Activated CD4-positive, alpha-beta memory T cell treated with anti-CD3 and anti-CD28 coated beads for 36 hours (primary cell): ENCODE data around the gene DTD2. TPM values are rescaled to one million over a fixed set of nuclear protein-coding genes. Genes with fewer than 3 reads are reported as not detected.
"Not testable (repeated sequence)": the region's sequence is repeated elsewhere in the genome, so short reads cannot be mapped to it uniquely, and the experiment has no call there.

ENCODE experiments used
- CTCF ChIA-PET: fragments of 350-600 bp; sonication (Branson Sonifier 250); formaldehyde crosslinking; loops from one replicate; lab custom pipeline; 2021; ENCODE audit warnings: antibody characterized with exemption, inconsistent platforms; lab: Charles Lee
- POLR2A ChIA-PET: fragments of 350-600 bp; sonication (Branson Sonifier 250); formaldehyde crosslinking; loops from one replicate; lab custom pipeline; 2021; ENCODE audit warnings: antibody characterized with exemption; lab: Charles Lee
- DNase-seq: peaks from one replicate; pipeline ENCODE4 v3.0.0-alpha.2; 2020
- H3K27ac Mint-ChIP-seq: one replicate; pipeline ENCODE4 v1.8.0; 2021; ENCODE audit warnings: mixed read lengths
- H3K27me3 Mint-ChIP-seq: one replicate; pipeline ENCODE4 v1.8.0; 2021; ENCODE audit warnings: mixed read lengths
- H3K36me3 Mint-ChIP-seq: one replicate; pipeline ENCODE4 v1.8.0; 2021; ENCODE audit warnings: mixed read lengths
- H3K4me1 Mint-ChIP-seq: one replicate; pipeline ENCODE4 v1.8.0; 2021; ENCODE audit warnings: low read depth, mixed read lengths
- H3K4me3 Mint-ChIP-seq: one replicate; pipeline ENCODE4 v1.8.0; 2021; ENCODE audit warnings: mild to moderate bottlenecking, mixed read lengths
- H3K9me3 Mint-ChIP-seq: one replicate; pipeline ENCODE4 v1.8.0; 2021; ENCODE audit warnings: mixed read lengths
- intact Hi-C: fragments of 100-400 bp; cut with micrococcal nuclease; formaldehyde crosslinking; loops from one replicate; pipeline ENCODE4 v1.15.1; 2023
- total RNA-seq, 2 experiments: library from RNA; stranded (reverse); gene quantifications; one replicate each; pipeline ENCODE4 v1.2.3, GENCODE V29; 2021

DTD2 gene
- total RNA-seq, 2 experiments from 2014 or later, result 19.1 to 20.2 TPM

DNA sequence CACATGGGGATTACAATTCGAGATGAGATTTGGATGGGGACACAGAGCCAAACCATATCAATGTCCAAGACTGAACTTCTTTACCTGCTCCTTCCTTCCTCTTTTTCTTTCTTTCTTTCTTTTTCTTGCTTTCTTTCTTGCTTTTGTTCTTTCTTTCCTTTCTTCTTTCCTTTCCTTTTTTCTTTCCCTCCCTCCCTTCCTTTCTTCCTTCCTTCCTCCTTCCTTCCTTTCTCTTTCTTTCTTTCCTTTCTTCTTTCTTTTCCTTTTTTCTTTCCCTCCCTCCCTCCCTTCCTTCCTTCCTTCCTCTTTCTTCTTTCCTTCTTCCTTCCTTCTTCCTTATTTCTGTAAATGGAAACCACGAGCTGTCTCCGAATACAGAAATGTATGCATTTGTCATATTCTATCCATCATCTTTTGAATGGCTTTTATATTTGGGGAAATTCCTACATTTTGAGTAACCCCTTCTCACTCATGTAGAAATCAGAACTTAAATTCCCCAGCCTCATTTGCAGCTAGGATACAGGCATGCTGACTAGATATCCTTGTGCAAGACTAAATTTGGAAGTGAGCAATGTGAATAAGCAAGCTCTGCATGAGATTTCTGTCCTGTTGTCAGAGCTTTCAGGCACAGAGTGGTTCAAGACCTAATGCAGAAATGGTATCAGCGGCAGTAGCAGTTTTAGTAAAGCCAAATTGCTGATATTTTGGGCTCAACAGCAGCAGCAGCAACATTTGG lies 19.0 kb upstream of the DTD2 start:
- Mint-ChIP-seq H3K27me3 (peaks cover 9% of the 10 kb centered on the region), H3K9me3 (no peaks in the 10 kb centered on the region), H3K36me3 (no peaks in the 10 kb centered on the region), H3K4me1 (no peaks in the 10 kb centered on the region), H3K27ac (no peak overlapping the region), H3K4me3 (no peak overlapping the region)
- POLR2A ChIA-PET, result no interaction called here
- no peak for DNase-seq
- intact Hi-C loops, result no loop called here
- CTCF ChIA-PET, result no interaction called here

DNA sequence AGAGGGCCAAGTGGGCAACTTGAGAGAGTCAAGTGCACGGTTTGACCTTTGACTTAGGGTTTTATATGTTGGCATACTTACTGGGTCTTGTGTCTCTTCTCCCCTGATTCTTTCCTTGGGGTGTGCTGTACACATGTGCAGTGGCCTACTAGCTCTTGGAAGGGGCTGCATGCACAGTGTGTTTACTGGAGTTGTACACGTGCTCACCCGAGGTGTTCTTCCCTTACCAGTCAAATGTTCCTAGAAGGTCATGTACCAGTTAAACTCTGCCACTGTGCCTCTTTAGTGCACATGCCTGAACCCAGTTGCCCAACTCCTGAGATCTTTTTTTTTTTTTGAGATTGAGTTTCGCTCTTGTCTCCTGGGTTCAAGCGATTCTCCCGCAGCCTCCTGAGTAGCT lies 9.2 kb upstream of the DTD2 start:
- H3K4me3 Mint-ChIP-seq, result no peak overlapping the region
- DNase-seq, result no peak
- no peaks in the 10 kb centered on the region for H3K9me3 Mint-ChIP-seq
- intact Hi-C loops, result no loop called here
- CTCF ChIA-PET, result no interaction called here
- no peaks in the 10 kb centered on the region for H3K36me3 Mint-ChIP-seq
- H3K27ac Mint-ChIP-seq, result no peak overlapping the region
- H3K27me3 Mint-ChIP-seq, result no peaks in the 10 kb centered on the region
- no peaks in the 10 kb centered on the region for H3K4me1 Mint-ChIP-seq
- POLR2A ChIA-PET, result no interaction called here

DNA sequence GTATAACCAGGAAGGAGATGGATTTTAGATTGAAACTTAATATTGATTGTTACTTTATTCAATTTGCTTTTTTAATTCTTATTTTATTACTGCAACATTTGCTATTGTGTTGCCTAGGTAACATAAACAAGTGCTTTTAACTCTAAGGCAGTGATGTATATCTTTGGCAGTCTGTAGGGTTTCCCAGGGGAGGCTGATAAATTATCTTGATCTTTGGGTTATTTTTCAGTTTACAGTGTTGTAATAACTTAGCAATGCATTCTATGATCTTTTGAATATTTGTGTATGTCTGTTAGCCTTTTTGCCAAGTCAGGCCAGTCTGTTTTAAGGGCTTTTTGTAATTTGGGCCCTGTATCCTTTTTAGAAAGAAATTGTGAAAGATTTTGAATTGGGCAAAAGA lies 7.8 kb upstream of the DTD2 start:
- DNase-seq, result no peak
- Mint-ChIP-seq H3K27ac (no peak overlapping the region), H3K4me3 (no peak overlapping the region), H3K36me3 (no peaks in the 10 kb centered on the region), H3K27me3 (no peaks in the 10 kb centered on the region), H3K9me3 (no peaks in the 10 kb centered on the region), H3K4me1 (no peaks in the 10 kb centered on the region)
- ChIA-PET CTCF (interaction anchor here (1.1 kb wide), 1 partner anchor 16 kb away, joined by 3 read pairs; no protein-coding TSS in a partner anchor), POLR2A (no interaction called here)
- intact Hi-C loops, result no loop called here

DNA sequence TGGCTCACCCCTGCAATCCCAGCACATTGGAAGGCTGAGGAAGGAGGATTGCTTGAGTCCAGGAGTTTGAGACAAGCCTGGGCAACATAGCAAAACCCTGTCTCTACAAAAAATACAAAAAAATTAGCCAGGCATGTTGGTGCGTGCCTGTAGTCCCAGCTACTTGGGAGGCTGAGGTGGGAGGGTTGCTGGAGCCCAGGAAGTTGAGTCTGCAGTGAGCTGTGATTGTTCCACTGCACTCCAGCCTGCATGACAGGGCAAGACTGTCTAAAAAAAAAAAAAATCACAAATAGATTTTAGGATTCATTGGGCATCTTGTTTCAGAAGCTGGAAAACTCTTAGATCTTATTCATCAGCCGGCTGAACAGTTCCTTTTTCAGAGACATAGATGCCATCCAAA lies 5.1 kb upstream of the DTD2 start:
- H3K27me3 Mint-ChIP-seq, POLR2A ChIA-PET, H3K27ac Mint-ChIP-seq, DNase-seq, H3K9me3 Mint-ChIP-seq, H3K4me3 Mint-ChIP-seq, intact Hi-C loops, H3K4me1 Mint-ChIP-seq, H3K36me3 Mint-ChIP-seq: not testable (repeated sequence)
- CTCF ChIA-PET, result interaction anchor here (1.3 to 2.3 kb wide), 2 partner anchors 13 to 47 kb away, joined by 4 to 6 read pairs; no protein-coding TSS in a partner anchor

DNA sequence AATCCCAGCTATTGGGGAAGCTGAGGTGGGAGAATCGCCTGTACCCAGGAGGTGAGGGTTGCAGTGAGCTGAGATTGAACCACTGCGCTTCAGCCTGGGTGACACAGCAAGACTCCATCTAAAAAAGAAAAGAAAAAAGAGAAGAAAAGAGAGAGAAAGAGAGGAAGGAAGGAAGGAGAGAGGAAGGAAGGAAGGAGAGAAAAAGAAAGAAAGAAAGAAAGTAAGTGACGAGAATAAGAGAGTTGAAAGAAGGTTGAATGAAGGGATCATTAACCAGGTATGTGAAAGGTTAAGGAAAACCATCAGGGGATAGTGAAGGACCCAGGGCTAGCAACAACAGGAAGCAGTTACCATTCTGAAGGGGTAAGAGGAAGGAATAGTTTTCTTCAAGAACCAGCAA lies 4.2 kb upstream of the DTD2 start:
- Mint-ChIP-seq H3K36me3 (no peaks in the 10 kb centered on the region), H3K9me3 (no peaks in the 10 kb centered on the region), H3K4me1 (peaks cover 13% of the 10 kb centered on the region), H3K27me3 (no peaks in the 10 kb centered on the region), H3K27ac (no peak overlapping the region), H3K4me3 (no peak overlapping the region)
- no peak for DNase-seq
- intact Hi-C loops, result no loop called here
- CTCF ChIA-PET, result interaction anchor here (2.3 kb wide), 1 partner anchor 12 kb away, joined by 6 read pairs; no protein-coding TSS in a partner anchor
- POLR2A ChIA-PET, result no interaction called here

DNA sequence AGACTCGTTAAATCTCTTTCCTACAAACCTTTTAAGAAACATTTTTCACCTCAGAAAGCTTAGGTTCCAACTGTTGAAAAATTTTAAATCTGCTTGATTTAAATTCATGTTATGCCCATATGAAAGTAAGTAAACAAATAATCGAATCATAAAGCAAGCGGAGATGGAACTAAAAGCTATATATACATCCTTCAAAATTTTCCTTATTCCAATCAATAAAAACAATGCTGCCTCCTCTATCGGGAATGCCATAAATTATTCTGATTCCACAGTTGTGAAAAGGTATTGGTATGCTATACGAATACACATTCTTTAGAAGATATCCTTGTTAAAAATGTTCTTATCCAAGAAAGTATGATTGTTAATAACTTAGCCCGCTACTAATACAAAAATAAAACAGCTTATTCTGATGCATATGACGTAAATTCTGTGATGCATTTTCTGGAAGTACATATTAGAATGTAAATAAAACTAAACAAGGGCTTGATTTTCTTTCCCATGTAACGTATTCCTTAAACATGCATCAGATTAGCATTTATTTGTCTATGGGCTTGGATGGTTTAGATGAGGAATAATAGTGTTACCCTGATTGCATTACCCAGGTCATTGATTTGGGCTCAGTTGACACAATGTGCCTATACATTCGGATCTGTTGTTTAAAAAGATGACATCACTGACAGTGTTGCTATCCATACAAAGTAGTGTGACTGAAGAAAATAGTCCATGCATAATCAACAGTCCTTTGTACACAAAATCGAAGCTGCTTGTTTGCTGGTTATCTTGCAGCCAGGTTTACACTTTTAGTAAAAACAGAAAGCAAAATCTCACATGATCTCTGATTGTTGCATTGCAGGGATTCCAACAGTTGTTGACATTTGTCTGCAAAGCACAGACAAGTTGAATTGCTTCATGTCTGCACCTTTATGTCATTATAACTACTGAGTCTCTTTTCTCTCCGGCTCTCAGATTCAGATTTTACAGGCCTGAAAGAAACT lies 656 bp upstream of the DTD2 start:
- Mint-ChIP-seq H3K27me3 (no peaks in the 10 kb centered on the region), H3K36me3 (no peaks in the 10 kb centered on the region), H3K9me3 (no peaks in the 10 kb centered on the region), H3K4me3 (peak overlapping the region; percentile 95), H3K27ac (peak overlapping the region; percentile 79), H3K4me1 (peaks cover 25% of the 10 kb centered on the region)
- intact Hi-C loops, result loop anchor here (1.0 to 10.0 kb wide), 8 partner anchors 38 to 745 kb away; partner anchors contain the start of genes ARHGAP5, HEATR5A, NUBPL and RNU6-8
- ChIA-PET CTCF (interaction anchor here (0.7 to 1.8 kb wide), 9 partner anchors 8 to 796 kb away, joined by 3 to 9 read pairs (median 5); partner anchors contain the start of genes HEATR5A and HECTD1), POLR2A (interaction anchor here (0.6 to 2.4 kb wide), 4 partner anchors 33 to 250 kb away, joined by 3 to 19 read pairs (median 4); partner anchors contain the start of genes HEATR5A and HECTD1)
- DNase-seq, result no peak

DNA sequence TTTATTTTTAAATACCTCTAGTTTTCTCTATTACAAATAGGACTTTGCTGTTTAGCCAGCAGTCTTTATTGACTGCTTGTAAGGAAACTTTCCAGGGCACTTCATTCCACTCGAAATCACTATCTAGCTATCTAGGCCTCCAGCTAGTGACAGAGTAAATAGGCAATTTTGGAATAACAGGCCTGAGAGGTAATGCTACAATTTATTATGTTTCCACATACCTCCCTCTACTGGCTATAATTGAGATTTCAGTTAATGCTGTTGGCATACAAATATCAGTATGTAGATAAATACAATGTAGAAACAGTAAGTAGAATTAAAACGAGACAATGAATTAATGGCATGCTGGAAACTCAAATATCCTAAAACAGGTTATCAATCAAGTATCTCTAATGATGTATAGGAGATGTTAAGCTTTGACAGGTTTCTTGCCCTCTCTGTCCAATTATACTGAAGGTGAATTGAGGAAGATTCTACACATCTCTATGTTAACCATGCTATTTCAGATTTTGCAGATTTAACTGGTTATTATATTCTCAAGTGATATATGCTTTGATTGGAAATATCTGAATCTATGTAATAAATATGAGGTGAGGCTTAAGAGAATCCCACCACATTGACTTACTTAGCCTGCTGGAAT lies 7.2 kb downstream of the DTD2 start:
- POLR2A ChIA-PET, result no interaction called here

DNA sequence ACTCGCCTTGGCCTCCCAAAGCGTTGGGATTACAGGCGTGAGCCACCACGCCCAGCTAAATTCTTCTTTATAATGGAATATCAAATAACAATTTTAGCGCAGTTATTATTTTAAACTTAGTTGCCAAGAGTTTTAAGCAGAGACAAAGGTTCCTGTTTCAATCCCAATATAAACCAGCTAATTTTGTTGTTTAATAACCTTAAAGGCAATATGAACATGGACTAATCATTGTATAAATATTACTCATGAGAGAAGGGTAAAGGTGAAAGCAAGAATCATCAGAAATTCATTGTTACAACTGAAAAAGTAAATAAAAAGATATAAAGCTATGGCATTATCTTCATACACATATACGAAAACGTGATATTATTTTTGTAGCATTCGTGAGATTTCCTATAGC lies 8.2 kb downstream of the DTD2 start:
- Mint-ChIP-seq H3K36me3 (peaks cover 14% of the 10 kb centered on the region), H3K4me3 (no peak overlapping the region), H3K9me3 (peaks cover 1% of the 10 kb centered on the region), H3K27me3 (no peaks in the 10 kb centered on the region), H3K4me1 (no peaks in the 10 kb centered on the region), H3K27ac (no peak overlapping the region)
- ChIA-PET CTCF (interaction anchor here (1.0 to 4.6 kb wide), 21 partner anchors 9 to 805 kb away, joined by 3 to 38 read pairs (median 4); partner anchors contain the start of gene HEATR5A), POLR2A (interaction anchor here (0.6 to 1.4 kb wide), 2 partner anchors 28 to 242 kb away, joined by 3 to 4 read pairs; partner anchors contain the start of gene HECTD1)
- intact Hi-C loops, result no loop called here
- DNase-seq, result no peak

More for the DNA sequence above, 7.2 kb downstream of the DTD2 start:
- H3K4me3 Mint-ChIP-seq, result no peak overlapping the region
- H3K27ac Mint-ChIP-seq, result no peak overlapping the region
- no peaks in the 10 kb centered on the region for H3K27me3 Mint-ChIP-seq
- CTCF ChIA-PET, result interaction anchor here (1.1 to 4.6 kb wide), 22 partner anchors 8 to 179 kb away, joined by 3 to 38 read pairs (median 4); partner anchors contain the start of gene HEATR5A
- H3K4me1 Mint-ChIP-seq, result peaks cover 3% of the 10 kb centered on the region
- DNase-seq, result no peak
- no peaks in the 10 kb centered on the region for H3K9me3 Mint-ChIP-seq
- intact Hi-C loops, result loop anchor here (10.0 kb wide), 1 partner anchor 175 kb away; no protein-coding TSS in a partner anchor
- H3K36me3 Mint-ChIP-seq, result peaks cover 13% of the 10 kb centered on the region

DNA sequence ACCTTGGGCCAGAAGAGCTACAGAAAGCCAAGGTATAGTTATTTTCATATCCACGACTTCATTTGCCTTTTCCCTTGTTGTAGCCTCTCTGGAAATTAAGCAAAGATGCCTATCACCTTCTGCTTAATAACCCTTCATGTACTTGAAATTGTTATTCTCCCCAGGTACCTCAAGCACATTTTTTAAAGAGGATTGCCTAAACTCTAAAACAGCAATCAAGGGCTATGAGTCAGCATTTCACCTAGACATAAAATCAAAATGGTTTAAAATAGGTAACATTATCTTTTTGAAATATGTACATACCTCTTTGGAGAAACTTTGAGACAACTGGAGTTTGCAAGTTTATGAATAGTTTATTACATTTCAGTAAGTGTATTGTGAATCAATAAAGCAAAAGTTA lies 11.6 kb downstream of the DTD2 start:
- DNase-seq, result no peak
- H3K27me3 Mint-ChIP-seq, result no peaks in the 10 kb centered on the region
- CTCF ChIA-PET, result interaction anchor here (0.8 kb wide), 1 partner anchor 25 kb away, joined by 3 read pairs; the partner anchor contains the start of gene HEATR5A
- no peaks in the 10 kb centered on the region for H3K4me1 Mint-ChIP-seq
- POLR2A ChIA-PET, result no interaction called here
- no peak overlapping the region for H3K4me3 Mint-ChIP-seq
- H3K9me3 Mint-ChIP-seq, result peaks cover 3% of the 10 kb centered on the region
- H3K27ac Mint-ChIP-seq, result no peak overlapping the region
- peaks cover 8% of the 10 kb centered on the region for H3K36me3 Mint-ChIP-seq
- intact Hi-C loops, result no loop called here

DNA sequence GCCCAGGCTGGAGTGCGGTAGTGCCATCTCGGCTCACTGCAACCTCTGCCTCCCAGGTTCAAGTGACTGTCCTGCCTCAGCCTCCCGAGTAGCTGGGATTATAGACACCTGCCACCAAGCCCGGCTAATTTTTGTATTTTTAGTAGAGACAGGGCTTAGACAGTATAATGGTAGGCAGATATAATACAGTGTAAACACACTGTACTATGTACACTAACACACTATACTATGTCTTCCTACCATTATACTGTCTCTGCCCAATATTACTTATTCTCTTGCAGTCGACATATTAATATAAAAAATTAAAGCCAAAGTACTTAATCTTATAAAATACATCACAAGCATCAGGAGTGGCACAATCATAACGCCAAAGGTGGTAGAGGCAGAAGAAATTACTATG lies 15.0 kb downstream of the DTD2 start:
- Mint-ChIP-seq H3K9me3 (peaks cover 3% of the 10 kb centered on the region), H3K27ac (no peak overlapping the region), H3K4me1 (no peaks in the 10 kb centered on the region), H3K36me3 (peaks cover 13% of the 10 kb centered on the region), H3K27me3 (no peaks in the 10 kb centered on the region), H3K4me3 (no peak overlapping the region)
- POLR2A ChIA-PET, result no interaction called here
- DNase-seq, result no peak
- intact Hi-C loops, result no loop called here
- CTCF ChIA-PET, result no interaction called here

DNA sequence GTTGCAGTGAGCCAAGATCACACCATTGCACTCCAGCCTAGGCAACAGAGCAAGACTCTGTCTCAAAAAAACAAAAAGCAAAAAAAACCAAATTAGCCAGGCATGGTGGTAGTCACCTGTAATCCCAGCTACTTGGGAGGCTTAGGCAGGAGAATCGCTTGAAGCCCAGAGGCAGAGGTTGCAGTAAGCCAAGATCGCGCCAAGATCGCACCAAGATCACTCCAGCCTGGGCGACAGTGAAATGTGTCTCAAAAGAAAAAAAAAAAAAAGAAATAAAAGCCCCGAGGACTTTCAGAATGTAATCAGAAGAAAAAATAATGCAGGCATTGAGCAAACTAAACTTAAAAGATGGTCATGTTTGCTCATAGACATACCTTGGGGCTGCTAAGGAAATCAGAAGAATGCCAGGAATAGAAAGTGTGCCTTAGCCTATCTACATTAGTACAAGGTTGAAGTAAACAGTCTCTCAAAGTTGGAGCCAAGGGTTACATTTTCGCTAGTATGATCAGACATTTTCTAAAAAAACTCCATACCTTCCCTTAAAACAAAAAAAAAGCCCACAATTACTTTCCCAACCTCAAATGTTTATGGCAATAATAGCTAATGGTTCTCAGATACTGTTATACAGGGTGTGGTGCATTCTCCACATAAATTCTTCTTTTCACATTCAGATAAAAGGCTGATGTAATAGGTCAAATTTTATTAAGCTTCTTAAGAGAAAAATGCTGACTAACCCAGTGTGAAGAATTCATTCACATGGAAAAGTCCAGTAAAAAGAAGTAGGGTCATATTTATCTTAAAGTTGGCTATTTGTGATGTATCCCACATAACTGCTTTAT lies 15.8 kb downstream of the DTD2 start:
- ChIA-PET CTCF (no interaction called here), POLR2A (no interaction called here)
- intact Hi-C loops, result no loop called here
- H3K4me1 Mint-ChIP-seq, result no peaks in the 10 kb centered on the region
- DNase-seq, result no peak
- no peak overlapping the region for H3K27ac Mint-ChIP-seq
- no peaks in the 10 kb centered on the region for H3K27me3 Mint-ChIP-seq
- H3K4me3 Mint-ChIP-seq, result no peak overlapping the region
- peaks cover 3% of the 10 kb centered on the region for H3K9me3 Mint-ChIP-seq
- H3K36me3 Mint-ChIP-seq, result peaks cover 13% of the 10 kb centered on the region
